GM19372 (cell line): ENCODE data around the gene MST1R.

Experiments
- ATAC-seq: cut with Tn5 transposase; IDR thresholded peaks from one replicate; pipeline ENCODE4 v1.9.1; 2021; ENCODE audit warnings: mild to moderate bottlenecking, low read depth, moderate library complexity; ENCODE audit not compliant: unreplicated experiment

Gene MST1R

DNA sequence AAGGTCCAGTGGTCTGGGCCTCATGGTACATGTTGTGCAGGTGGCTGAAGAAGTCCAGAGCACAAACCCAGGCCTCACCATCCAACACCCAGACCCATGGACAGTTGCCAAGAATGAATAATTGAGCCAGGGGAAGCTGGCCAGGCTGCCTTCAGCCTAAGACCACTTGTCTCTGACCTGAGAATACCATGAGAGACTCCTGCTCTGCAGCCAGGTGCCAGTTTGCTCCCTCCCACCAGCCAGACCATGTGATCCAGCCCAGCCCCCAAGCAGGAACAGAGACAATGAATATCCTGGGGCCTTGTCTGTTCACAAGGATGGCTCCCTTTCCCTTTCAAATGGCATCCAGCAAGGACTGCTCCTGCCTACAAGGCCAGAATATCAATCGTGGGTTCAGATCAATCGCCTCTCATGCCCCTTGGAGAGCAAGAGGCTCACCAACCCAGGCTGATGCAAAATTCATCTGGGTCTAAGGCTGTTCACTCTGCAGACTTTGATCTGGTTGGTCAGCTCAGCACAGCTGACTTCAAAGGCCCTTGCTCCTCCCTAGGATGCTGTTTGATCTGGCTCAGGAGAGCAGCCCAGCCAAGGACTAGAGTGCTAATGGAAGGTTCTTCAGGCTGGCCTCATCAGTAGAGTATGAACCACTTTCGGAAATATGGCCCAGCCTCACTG is 60.7 kb downstream of the MST1R start:
- no peak for ATAC-seq

DNA sequence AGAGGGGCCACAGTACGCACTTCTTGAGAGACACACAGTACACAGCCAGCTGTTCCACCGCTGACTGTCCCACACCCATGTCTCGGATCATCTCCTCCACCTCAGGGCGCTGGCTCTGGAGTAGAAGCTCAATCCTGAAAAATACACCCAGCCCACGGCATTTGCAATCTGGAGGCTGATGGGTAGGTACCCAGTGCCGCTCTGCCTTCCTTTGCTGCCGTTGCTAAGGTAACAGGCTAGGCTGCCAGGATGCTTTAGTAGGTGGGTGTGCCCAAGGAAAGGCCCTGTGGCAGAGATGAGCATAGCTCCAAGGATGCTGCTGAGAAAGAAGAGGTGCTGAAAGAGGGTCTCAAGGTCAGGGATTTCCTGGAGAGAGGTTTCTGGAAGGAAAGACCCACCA is 61.9 kb downstream of the MST1R start:
- no peak for ATAC-seq

DNA sequence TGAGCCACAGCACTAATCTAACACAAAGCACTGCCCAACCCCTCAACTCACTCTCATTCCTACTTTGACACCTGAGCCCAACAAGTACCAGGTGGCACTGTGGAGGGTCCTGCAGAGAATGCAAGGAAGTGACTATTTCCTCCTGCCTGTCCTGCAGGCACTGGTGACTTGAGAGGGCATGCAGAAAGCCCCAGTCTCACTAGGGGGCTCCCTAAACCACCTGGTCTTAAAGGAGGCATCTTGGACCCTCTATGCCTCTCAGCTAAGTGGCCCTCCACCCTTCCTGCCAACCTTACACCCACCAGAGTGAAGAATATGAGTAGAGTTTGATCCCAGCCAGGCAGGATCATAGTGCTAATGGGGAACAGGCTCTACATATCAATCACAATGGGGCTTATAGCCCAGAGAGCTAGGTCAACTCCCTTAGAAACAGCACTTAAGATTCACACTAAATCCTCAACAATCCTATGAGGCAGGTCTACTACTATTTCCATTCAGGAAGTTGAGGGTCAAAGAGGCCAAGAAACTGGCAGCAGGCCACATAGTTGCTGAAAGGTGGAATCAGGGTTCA is 62.5 kb downstream of the MST1R start:
- no peak for ATAC-seq

DNA sequence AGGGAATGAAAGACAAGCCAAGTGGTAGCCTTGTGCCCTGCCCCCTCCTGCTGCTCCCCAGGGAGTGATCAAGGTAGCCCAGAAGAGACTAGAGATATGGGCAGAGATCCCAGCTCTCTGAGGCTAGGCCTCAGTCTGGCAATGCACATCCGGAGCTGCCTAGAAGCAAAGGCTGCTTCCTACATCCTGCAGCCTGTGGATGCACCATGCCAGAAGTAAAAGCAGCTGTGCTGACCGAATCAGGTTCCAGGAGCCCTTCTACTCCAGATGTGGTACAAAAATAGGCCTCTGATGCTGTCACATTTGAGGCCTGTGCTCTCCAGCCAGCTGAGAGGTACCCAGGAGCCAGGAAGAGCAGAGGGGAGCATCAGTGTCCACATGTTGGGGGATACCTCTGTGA is 63.3 kb downstream of the MST1R start:
- no peak for ATAC-seq

DNA sequence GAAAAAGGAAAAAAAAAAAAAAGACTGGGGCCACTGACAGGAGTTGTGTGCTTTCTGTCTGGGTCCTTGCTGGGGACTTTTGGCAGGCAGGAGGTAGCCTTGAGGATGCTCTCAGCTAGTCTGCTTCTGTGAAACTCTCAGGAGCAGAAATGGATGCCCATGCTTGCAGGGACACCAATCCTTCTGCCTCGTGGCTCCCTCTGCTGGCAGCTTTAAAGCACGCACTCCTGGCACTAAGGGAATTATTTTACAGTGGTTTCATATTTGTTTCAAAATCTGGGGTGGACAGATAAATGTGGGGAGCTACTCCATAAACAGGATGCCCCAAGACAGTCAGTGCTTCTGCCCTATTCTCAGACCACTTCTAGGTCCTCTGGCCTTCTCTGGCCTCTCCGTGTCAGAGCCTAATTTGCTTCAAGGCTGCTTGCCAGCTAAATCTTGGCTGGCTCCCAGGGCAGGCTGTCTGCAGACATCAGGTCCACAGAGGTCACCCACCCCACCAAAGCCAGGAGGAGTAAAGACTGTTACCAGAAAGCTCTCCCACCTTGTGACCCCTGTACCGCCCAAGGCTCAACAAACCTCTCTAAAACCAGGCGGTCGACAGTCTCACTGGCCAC is 64.4 kb downstream of the MST1R start:
- no peak for ATAC-seq
